Heart left ventricle (tissue), 16 donors: ENCODE data around the gene MDFIC. TPM values are rescaled to one million over a fixed set of nuclear protein-coding genes. Genes with fewer than 3 reads are reported as not detected.
"Not testable (repeated sequence)": the region's sequence is repeated elsewhere in the genome, so short reads cannot be mapped to it uniquely, and the experiment has no call there.

ENCODE experiments used
- ATAC-seq, 4 donors: fragments of 200-7000 bp; cut with Tn5 transposase; one replicate each; pipeline ENCODE4 v1.9.1; 2020 to 2022; ENCODE audit warnings: moderate library complexity in 4 of 4, mild to moderate bottlenecking in 3 of 4, moderate number of reproducible peaks in 1 of 4
- DNase-seq, 5 donors: peaks; one replicate each; pipeline ENCODE4 v3.0.0-alpha.2; 2020
- H3K27ac ChIP-seq, 12 donors: fragments of 200-600 bp; sonication (generic) in 4 of 12; one replicate each; pipeline versions ENCODE4 v1.5.0 to v1.8.0; 2016 to 2022; ENCODE audit warnings: mild to moderate bottlenecking in 2 of 12
- H3K27me3 ChIP-seq, 9 donors: fragments of 200-600 bp; sonication (generic) in 2 of 9; one replicate each; pipeline versions ENCODE4 v1.5.1 to v1.8.0; 2016 to 2022; ENCODE audit warnings: mild to moderate bottlenecking in 3 of 9
- H3K36me3 ChIP-seq, 9 donors: fragments of 200-600 bp; sonication (generic) in 2 of 9; one replicate each; pipeline versions ENCODE4 v1.5.0 to v1.8.0; 2018 to 2022; ENCODE audit warnings: mild to moderate bottlenecking in 2 of 9
- H3K4me1 ChIP-seq, 12 donors: fragments of 200-600 bp; sonication (generic) in 4 of 12; one replicate each; pipeline versions ENCODE4 v1.5.0 to v1.8.0; 2016 to 2022; ENCODE audit warnings: mild to moderate bottlenecking in 3 of 12
- H3K4me3 ChIP-seq, 12 donors: fragments of 200-600 bp; sonication (generic) in 4 of 12; one replicate each; pipeline versions ENCODE4 v1.5.0 to v1.8.0; 2017 to 2022; ENCODE audit warnings: mild to moderate bottlenecking in 9 of 12, moderate library complexity in 4 of 12
- H3K9me3 ChIP-seq, 12 donors: fragments of 200-600 bp; sonication (generic) in 4 of 12; one replicate each; pipeline versions ENCODE4 v1.5.0 to v1.8.0; 2016 to 2022; ENCODE audit warnings: mild to moderate bottlenecking in 1 of 12
- CTCF ChIP-seq, 12 donors: fragments of 200-600 bp; sonication (generic) in 4 of 12; IDR thresholded peaks; one replicate each; pipeline versions ENCODE4 v1.5.0 to v1.8.0; 2018 to 2022; ENCODE audit warnings: antibody characterized with exemption in 12 of 12, mild to moderate bottlenecking in 5 of 12
- POLR2A ChIP-seq, 2 donors: fragments of 450-650 bp; IDR thresholded peaks; one replicate each; pipeline ENCODE4 v1.6.1; 2017; ENCODE audit warnings: antibody characterized with exemption in 2 of 2, mild to moderate bottlenecking in 2 of 2, moderate library complexity in 2 of 2
- WGBS, 4 donors: extraction: QIAGEN DNeasy Blood & Tissue Kit in 2 of 4; methylation state at CpG; one replicate each; pipeline versions ENCODE4 v1.1.5 to v1.1.7; 2013 to 2018; 5-methylcytosine and 5-hydroxymethylcytosine counted together
- intact Hi-C, 10 donors: fragments of 100-400 bp; cut with DNase I; formaldehyde crosslinking; loops; one replicate each; pipeline versions ENCODE4 v1.11.1 to v1.14.2; 2022
- polyA plus RNA-seq, 2 donors: library from polyadenylated mRNA; stranded (reverse); fragments of 200-250 nt; gene quantifications; one replicate each; pipeline ENCODE4 v1.2.3, GENCODE V29; 2013
- total RNA-seq, 9 donors: library from RNA; depleted of rRNA in 2 of 9; stranded (reverse); fragments of >200 nt in 2 of 9; fragmentation: NEBNext Ultra II Directional in 3 of 9; extraction: Animal tissue kit (Norgen Biotek cat#: 25700) in 3 of 9; gene quantifications; one replicate each; pipeline versions ENCODE4 v1.1.0 to v1.2.4, GENCODE V29; 2016 to 2023
- donor health status: ischemic (EF 13 %, LVEDD 7.1; RV severe dilation, severe dysfunction).
- donor health status: healthy with polysubstance abuse.
- donor health status: DM: no; HTN: yes; CAD: no.
- donor health status: DM: no; HTN: no; CAD: no.
- donor health status: ischemic (EF 25% LVEDD 6.9; RV normal size, moderate dysfunction).
- donor health status: ischemic (EF 25% LVEDD 5.7; RV mildly dilated, moderate dysfunction).
- donor health status: healthy.
- donor health status: DM: yes; HTN: yes; CAD: no.
- donor health status: ischemic (EF 35%, LVEDD 5.7; RV mildly dilated, moderate dysfunction).
- donor health status: nonischemic (EF 11% LVEDD 7.7; RV severe dilation, severe dysfunction).
- donor health status: DM: yes; HTN: yes; CAD: no.
- donor health status: PGD.
- donor health status: ischemic (EF 29% LVEDD 5.4; RV normal size, mild dysfunction).
- donor health status: nonischemic (EF 23%, LVEDD 6.1; RV moderate dilation, normal function).

MDFIC gene
- total and polyA plus RNA-seq, 11 donors: 11.2 to 51.8 (median 28.3) TPM

- H3K27ac ChIP-seq: no peak overlapping the region
- no peaks in the 10 kb centered on the region for H3K36me3 ChIP-seq
- H3K4me1 ChIP-seq: no peaks in the 10 kb centered on the region
- ATAC-seq: no peak
- TF ChIP-seq CTCF (IDR thresholded peaks at IDR 0.05) (no peak), POLR2A (IDR thresholded peaks at IDR 0.05) (no peak)
- no peak overlapping the region for H3K4me3 ChIP-seq
- no peak for DNase-seq
- intact Hi-C loops: loop anchor here in 1 of 10 donors (5.0 kb wide), 1 partner anchor 38 kb away; no protein-coding TSS in a partner anchor
- peaks cover 0 to 28% (median 4%) of the 10 kb centered on the region in 12 donors for H3K9me3 ChIP-seq
- no peaks in the 10 kb centered on the region for H3K27me3 ChIP-seq
- WGBS, 4 donors: 59 to 87% (median 82%) methylated on average over 1 of the region's 1 CpG
Measured at GRCh38 chr7:114879554-114879953, 42.3 kb upstream of the MDFIC start.

GRCh38 chr7:114885836-114886235 is 36.1 kb upstream of the MDFIC start:
- DNase-seq (no peak), ATAC-seq (no peak)
- Histone ChIP-seq H3K4me3 (no peak overlapping the region), H3K4me1 (no peaks in the 10 kb centered on the region), H3K36me3 (no peaks in the 10 kb centered on the region), H3K27me3 (no peaks in the 10 kb centered on the region), H3K27ac (no peak overlapping the region), H3K9me3 (no peaks in the 10 kb centered on the region)
- TF ChIP-seq CTCF (IDR thresholded peaks at IDR 0.05) (no peak), POLR2A (IDR thresholded peaks at IDR 0.05) (no peak)
- intact Hi-C loops: no loop called here

GRCh38 chr7:114886241-114886640 is 35.7 kb upstream of the MDFIC start:
- ATAC-seq (no peak), DNase-seq (no peak)
- no peak overlapping the region for H3K27ac ChIP-seq
- WGBS, 4 donors: 86 to 93% (median 89%) methylated on average over 2 of the region's 2 CpGs
- TF ChIP-seq POLR2A (IDR thresholded peaks at IDR 0.05): no peak
- no peak for TF ChIP-seq CTCF (IDR thresholded peaks at IDR 0.05)
- H3K27me3 ChIP-seq: no peaks in the 10 kb centered on the region
- no peaks in the 10 kb centered on the region for H3K9me3 ChIP-seq
- intact Hi-C loops: no loop called here
- H3K4me1 ChIP-seq: no peaks in the 10 kb centered on the region
- H3K36me3 ChIP-seq: no peaks in the 10 kb centered on the region
- no peak overlapping the region for H3K4me3 ChIP-seq

GRCh38 chr7:114889116-114889515 is 32.8 kb upstream of the MDFIC start:
- H3K9me3 ChIP-seq, H3K4me3 ChIP-seq, ATAC-seq, H3K36me3 ChIP-seq, H3K4me1 ChIP-seq, intact Hi-C loops, DNase-seq, H3K27ac ChIP-seq, H3K27me3 ChIP-seq: not testable (repeated sequence)
- WGBS, 4 donors: 97 to 99% (median 98%) methylated on average over 3 of the region's 3 CpGs

- no peaks in the 10 kb centered on the region for H3K4me1 ChIP-seq
Measured at GRCh38 chr7:114889646-114890285, 32.1 kb upstream of the MDFIC start.

More at GRCh38 chr7:114889646-114890285, 32.1 kb upstream of the MDFIC start:
- no peak overlapping the region for H3K4me3 ChIP-seq
- intact Hi-C loops: no loop called here
- no peak for TF ChIP-seq CTCF (IDR thresholded peaks at IDR 0.05)
- TF ChIP-seq POLR2A (IDR thresholded peaks at IDR 0.05): no peak
- DNase-seq: no peak
- H3K27ac ChIP-seq: no peak overlapping the region
- ATAC-seq: peak in 2 of 4 donors; percentile 31 to 34
- 88 to 93% (median 89%) methylated on average over 3 of the region's 3 CpGs for WGBS, 4 donors
- no peaks in the 10 kb centered on the region for H3K36me3 ChIP-seq
- H3K27me3 ChIP-seq: no peaks in the 10 kb centered on the region
- H3K9me3 ChIP-seq: peaks cover 0 to 9% (median 0%) of the 10 kb centered on the region in 12 donors
